Activated T-cell treated with anti-CD3 and anti-CD28 coated beads for 1 hour (primary cell): ENCODE measurements around the gene ZNF519.
"Not testable (repeated sequence)": the region's sequence is repeated elsewhere in the genome, so short reads cannot be mapped to it uniquely, and the experiment has no call there.

ENCODE experiments used
- DNase-seq: peaks from one replicate; pipeline ENCODE4 v3.0.0-alpha.2; 2020; ENCODE audit warnings: low read depth

ZNF519 gene

DNA sequence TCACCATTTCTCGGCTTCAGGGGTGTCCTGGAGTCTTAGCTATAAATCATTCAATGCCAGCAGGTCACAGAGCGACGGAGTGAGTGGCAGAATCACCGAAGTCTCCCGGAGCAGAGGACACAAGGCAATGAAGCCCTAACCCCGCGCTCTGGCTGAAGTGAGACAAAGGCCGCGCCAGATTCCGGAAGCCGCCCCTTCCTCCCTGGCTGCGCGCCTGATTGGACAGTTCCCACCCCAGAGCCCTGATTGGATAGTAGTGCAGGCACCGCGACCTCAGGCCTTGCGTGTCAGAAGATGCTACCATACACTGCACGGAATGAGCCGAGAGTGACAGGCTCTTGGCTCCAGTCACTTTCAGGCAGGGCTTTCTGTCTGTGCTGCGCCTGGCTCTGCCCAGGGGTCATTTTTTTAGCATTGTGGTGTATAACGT lies at the start of gene ZNF519:
ZNF519 (minus strand) TSS at position 165 of the 430 bp plus-strand sequence; CDS start at position 7, 158 bp downstream.
- DNase-seq = peak; percentile 73

GRCh38 chr18:14179306-14179705 lies 47.1 kb upstream of the ZNF519 start:
- peak; percentile 8 for DNase-seq

DNA sequence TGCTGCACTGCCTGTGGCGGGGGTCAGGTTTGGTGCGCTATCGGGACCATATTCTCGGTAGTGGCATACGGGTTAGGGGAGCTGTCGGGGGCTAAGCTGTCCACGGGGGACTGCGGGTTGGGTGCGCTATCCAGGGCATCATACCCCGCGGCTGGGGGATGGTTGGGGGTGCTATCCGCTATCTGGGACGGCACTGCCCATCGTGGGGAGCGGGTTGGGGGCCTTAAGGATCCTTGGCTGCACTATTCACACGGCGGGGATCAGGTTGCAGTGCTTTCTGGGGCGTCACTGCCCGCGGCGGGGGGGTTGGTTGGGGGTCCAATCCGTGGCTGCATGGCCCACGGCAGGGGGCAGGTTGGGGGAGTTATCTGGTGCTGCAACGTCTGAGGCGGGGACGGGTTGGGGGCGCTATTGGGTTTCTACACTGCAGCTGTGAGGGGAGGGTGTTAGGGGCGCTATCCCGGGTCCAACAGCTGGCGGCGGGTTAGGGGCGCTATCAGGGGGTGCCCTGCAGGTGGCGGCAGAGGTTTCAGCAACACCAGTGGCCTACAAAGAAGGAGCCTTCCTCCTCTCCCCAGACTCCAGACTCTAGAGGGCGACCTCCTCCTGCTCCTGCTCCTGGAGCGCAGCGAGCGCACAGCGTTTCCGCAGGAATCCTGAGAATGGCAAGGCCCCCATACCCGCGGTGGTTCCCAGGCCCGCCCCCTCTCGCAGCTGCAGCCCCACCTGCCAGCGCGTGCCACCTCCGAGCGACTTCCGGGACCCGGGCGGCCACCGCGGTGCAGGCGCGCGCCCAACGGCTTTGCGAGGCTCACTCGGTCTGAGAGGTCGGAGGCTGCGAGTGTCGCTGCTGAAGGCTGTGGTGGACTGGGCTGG lies 46.3 kb upstream of the ZNF519 start:
- DNase-seq = peak; percentile 60

DNA sequence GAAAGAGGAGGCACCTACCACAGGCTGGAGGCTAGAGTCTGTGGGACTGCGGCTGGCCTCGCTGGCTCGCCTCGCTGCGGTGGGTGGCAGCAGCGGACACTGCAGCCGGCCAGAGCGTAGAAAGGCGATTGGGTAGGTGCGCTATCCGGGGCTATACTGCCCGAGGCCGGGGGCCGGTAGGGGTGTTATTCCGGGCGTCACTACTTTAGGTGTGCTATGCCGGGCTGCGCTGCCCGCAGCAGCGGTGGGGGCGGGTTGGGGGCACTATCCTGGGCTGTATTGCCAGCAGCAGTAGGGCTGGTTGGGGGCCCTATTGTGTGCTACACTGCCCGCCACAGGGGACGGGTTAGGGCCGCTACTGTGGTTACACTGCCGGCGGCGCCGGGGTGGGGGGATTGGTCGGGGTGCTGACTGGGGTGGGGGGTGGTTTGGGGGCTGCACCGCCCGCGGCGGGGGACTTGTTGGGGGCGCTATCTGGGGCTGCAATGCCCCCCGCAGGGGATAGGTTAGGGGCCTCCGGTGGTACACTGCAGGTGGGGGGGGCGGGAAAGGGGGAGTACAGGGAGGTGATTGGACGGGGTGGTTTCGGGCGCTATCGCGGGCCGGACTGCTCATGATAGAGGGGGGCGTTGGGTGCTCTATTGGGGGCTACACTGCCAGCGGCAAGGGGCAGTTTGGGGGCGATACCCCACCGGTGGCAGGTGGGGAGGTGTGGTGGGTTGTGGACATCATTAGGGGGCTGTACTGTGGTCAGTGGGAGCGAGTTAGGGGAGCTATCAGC lies 45.5 kb upstream of the ZNF519 start:
- not testable (repeated sequence) for DNase-seq

- DNase-seq = not testable (repeated sequence)
Observed at GRCh38 chr18:14175404-14175803, 43.2 kb upstream of the ZNF519 start.

DNA sequence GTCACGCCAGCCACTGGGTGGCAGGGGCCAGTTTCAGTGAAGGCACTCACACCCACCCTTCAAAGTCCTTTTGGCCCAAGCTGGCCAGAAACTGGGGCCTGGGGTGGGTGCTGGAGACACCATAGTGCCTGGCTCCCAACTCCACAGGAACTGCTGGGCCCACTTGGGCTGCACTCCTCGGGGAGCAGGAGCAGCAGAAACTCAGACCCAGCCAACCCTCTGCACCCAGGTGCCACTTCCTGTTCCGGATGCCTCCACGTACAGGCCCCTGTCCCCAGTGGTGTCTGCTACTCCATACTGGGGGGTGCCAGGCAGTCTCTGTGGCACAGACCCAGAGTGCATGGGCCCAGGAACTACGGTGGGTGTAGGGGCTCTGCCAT lies 42.5 kb upstream of the ZNF519 start:
- DNase-seq = no peak

GRCh38 chr18:14174002-14174705 lies 41.9 kb upstream of the ZNF519 start:
- not testable (repeated sequence) for DNase-seq

- DNase-seq = not testable (repeated sequence)
Observed at GRCh38 chr18:14173116-14173951, 41.1 kb upstream of the ZNF519 start.

DNA sequence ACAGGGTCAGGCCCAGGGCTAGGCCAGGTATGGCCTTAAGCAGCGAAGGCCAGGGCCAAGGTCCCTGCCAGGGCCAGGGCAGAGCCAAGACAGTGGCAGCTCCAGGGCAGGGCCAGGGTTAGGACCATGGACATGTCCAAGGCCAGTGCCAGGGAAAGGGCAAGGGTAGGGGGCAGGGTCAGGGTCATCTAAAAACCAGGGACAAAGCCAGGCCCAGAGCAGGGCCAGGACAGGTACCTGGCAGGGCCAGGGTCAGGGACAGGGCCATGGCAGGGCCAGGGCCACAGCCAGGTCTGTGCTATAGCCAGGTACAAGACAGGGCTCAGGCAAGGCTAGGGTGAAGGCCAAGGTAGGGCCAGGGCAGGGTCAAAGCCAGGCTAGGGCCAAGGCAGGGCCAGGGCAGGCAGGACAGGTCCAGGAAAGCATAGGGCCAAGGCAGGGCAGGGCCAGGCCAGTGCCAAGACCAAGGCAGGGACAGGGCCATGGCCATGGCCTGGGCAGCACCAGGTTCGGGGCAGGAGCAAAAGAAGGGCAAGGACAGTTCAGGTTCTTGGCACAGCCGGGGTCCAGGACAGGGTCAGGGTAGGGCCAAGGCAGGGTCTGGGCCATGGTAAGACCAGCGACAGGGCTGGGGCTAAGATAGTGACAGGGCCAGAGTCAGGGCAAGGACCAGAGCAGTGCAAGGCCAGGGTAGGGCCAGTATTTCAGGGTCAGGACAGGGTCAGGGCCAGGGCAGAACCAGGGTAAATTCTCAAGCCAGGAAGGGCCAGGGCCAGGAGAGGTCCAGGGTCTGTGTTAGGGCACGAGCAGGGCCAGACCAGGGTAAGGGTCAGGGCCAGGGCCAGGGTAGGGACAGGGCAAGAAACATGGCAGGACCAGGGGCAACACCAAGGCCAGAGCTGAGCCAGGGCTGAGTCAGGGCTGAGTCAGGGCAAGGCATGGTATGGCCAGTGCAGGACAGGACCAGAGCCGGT lies 40.2 kb upstream of the ZNF519 start:
- not testable (repeated sequence) for DNase-seq

DNA sequence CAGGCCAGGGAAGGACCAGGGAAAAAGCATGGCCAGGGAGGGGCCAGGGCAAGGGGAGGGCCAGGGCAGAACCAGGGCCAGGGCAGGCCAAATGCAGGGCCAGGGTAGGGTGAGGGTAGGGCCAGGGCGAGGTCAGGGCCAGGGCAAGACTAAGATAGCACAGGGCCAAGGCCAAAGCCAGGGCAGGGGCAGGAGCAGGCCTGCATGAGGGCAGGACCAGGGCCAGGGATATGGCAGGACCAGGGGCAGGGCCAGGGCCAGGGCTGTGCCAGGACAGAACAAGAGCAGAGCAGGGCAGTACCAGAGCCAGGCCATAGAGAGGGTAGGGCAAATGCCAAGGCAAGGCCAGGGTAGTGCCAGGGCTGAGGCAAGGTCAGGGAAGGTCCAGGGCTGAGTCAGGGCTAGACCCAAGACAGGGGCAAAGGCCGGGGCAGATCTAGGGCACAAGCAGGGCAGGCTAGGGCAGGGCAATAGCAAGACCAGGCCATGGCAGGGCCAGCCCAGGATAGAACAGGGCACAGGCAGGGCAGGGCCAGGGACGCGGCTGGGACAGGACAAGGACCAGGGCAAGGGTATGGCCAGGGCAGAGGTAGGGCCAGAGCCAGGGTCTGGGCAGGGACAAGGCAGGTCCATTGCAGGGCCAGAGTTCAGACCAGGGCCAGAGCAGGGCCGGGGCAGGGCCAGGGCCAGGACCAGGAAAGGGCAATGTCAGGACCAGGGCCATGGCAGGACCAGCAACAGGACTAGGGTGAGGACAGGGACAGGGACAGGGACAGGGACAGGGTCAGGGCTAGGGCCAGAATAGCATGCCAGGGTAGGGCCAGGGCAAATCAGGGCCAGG lies 39.3 kb upstream of the ZNF519 start:
- not testable (repeated sequence) for DNase-seq

DNA sequence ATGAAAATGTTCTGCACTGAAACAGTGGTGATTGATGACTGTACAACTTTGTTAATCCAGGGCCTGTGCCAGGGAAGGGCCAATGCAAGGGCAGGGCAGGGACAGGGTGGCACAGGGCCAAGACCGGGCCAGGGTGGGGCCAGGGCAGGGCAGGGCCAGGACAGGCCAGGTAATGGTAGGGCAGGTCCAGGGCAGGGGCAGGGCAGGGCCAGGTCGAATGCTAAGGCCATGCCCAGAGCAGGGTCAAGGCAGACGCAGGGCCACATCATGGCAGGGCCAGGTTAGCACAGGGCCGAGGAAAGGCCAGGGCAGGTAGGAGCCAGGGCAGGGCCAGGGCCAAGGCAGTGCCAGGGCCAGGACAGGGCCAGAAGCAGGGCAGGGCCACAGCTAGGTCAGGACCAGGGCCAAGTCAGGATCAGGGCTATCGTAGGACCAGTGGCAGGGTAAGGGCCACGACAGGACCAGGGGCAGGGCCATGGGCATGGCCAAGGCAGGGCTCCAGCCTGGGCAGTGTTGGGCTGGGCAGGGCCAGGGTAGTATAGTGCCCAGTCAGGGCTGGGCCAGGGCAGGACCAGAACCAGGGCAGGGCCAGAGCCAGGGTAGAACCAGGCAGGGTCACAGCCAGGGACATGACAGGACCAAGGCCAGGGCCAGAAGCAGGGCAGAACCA lies 38.3 kb upstream of the ZNF519 start:
- not testable (repeated sequence) for DNase-seq

DNA sequence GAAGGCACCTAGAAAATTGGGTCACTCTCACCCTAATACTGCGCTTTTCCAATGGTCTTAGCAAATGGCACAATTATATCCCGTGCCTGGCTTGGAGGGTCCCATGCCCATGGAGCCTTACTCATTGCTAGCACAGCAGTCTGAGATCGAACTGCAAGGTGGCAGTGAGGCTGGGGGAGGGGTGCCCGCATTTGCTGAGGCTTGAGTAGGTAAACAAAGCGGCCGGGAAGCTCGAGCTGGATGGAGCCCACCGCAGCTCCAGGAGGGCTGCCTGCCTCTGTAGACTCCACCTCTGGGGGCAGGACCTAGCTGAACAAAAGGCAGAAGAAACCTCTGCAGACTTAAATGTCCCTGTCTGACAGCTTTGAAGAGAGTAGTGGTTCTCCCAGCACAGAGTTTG lies 30.7 kb upstream of the ZNF519 start:
- not testable (repeated sequence) for DNase-seq

GRCh38 chr18:14151564-14152113 lies 19.4 kb upstream of the ZNF519 start:
- not testable (repeated sequence) for DNase-seq

GRCh38 chr18:14150766-14151165 lies 18.5 kb upstream of the ZNF519 start:
- not testable (repeated sequence) for DNase-seq

DNA sequence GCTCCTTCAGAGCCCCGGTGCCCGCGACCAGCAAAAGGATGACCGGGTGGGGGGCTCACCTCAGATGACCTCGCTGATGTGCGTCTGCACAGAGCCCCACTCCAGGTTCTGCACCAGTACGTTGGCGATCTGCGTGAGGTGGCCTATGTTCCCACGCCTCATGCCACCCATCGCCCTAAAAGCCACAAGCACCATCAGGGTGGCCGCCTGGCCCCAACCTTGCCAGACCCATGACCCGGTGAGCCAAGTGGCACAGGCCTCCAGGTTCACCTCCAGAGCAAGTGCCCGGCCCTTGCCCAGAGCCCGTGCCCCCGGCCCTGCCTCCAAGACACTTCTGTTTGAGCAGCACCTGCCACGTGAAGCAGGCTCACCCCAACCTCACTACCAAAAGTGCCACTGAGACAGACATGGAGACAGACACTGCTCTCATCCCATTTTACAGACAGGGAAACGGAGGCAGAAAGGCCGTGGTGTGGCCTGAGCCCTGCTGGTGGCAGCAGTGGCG lies 17.7 kb upstream of the ZNF519 start:
- DNase-seq = not testable (repeated sequence)

DNA sequence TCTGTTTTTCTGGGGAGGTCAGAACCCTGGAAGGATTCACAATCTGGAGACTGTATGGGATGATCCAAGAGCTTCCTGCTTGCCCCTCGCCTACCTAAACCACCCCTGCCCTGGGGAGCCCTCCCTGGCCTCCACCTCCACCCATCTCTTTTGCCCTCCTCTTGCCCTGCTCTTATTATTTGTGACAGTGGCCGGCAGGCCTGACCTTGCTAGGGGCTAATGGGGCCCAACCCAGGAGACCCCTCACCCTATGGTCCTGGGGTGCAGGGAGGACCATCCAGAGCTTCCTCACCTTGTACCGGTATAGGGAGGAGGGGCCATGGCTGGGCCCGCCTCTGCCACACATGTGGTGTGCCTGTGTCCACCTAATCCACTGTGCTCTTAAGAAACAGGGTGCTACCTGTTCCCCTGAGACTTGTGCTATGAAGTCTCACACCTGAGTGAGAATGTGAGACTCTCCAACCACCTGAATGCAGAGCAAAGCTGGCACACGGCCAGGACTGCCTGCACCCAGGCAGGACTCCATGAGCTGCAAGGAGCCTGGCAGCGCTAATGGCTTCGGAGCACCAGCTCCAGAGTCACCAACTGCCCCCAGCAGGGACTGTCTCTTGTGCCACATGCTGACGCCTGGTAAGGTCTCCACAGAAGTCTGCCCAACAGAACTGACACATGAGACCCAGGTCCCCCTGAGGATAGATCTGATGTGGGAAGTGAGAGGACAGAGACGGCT lies 17.1 kb upstream of the ZNF519 start:
- DNase-seq = not testable (repeated sequence)
